ENCODE measurements around the gene UNC13A.

The UNC13A gene

GRCh38 chr19:17626456-17627015 is 61.6 kb downstream of the UNC13A start:
- DNase-seq (ENCODE audit: low read depth in 2 of 2): no peak

- DNase-seq (ENCODE audit: low read depth in 2 of 2): no peak
Observed at GRCh38 chr19:17625980-17626379, 62.2 kb downstream of the UNC13A start.

- DNase-seq (ENCODE audit: low read depth in 2 of 2): no peak
Observed at GRCh38 chr19:17625043-17625442, 63.1 kb downstream of the UNC13A start.

DNA sequence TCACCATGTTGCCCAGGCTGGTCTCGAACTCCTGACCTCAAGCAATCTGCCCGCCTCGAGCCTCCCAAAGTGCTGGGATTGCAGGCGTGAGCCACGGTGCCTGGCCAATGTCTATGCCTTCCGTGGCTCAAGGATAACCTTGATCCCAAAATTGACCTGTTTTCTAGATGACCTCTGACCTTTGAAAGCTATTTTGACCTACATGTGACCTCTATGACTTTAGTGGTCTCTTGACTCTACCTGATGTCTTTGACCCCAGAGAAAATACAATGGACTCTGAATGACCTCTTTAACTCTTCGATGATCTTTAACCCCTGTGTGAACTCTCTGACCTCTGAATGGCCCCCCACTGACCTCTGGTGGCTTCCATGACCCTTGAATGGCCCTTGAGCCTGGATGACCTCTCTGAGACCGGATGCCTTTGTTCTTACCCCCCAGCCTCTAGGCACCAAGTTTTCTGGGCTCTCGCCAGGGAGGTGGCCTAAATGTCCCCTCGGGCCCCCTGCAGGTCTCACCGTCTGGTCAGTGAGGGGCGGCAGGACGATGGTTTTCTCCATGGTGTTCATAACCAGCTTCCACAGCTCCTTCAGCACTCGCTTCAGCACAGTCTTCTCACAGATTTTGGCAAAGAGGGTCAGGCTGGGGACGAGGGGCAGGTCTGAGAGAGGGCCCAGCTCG is 63.7 kb downstream of the UNC13A start:
- no peak for DNase-seq (ENCODE audit: low read depth in 2 of 2)

DNA sequence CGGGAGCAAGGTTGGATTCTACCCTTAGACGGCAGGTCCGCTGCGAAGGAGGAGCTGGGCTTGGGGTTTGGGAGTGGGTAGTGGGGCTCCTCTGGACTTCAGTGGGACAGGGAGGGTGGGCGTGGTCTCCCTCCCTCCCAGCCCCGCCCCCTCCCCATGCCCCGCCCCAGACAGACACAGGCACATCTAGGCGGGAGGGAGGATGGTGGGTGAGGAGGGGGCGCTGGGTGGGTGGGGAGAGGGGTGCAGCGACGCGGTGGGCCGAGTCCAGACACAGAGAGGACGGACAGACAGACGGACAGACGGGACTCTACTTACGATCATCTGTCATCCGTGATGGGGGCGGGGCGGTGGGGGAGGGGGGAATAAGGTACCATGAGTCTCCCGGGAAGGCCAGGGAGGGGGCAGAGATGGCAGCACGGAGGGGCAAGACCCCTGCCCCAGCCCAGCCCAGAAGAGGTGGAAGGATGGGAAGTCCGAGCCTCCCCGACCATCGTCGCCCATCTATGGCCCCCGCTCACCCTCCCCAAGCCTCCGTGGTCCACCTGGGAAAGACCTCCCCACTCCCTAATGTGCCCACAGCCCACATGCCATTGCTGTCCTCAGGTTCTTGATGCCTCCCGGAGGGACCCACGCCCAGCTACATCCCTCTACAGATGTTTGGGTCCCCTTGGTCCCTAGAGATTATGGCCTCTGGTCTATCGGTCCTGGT is 64.8 kb downstream of the UNC13A start:
- DNase-seq (ENCODE audit: low read depth in 2 of 2): no peak

GRCh38 chr19:17620696-17621095 is 67.5 kb downstream of the UNC13A start:
- DNase-seq (ENCODE audit: low read depth in 2 of 2): no peak

DNA sequence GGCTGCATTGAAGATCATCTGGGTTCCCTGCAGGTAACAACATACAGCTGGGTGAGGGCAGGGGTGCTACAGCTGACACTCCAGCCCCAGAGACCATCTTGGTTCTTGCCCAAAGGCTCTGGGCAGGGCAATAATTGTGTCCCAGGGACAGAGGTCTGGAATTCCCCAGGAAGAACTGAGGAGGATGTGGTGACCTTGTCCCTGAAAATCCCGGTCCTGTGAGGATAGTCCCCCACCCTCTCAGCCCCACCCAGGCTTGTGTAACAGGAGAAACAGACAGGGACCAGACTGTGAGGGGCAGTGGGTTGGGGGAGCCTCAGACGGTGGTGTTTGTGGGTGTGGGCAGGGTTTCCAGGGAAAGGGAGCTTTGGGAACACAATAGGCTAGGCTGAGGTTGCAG is 69.2 kb downstream of the UNC13A start:
- DNase-seq (ENCODE audit: low read depth in 2 of 2): no peak

GRCh38 chr19:17618281-17618903 is 69.8 kb downstream of the UNC13A start:
- DNase-seq (ENCODE audit: low read depth in 2 of 2): no peak

- DNase-seq (ENCODE audit: low read depth in 2 of 2): no peak
Observed at GRCh38 chr19:17617807-17618192, 70.4 kb downstream of the UNC13A start.

DNA sequence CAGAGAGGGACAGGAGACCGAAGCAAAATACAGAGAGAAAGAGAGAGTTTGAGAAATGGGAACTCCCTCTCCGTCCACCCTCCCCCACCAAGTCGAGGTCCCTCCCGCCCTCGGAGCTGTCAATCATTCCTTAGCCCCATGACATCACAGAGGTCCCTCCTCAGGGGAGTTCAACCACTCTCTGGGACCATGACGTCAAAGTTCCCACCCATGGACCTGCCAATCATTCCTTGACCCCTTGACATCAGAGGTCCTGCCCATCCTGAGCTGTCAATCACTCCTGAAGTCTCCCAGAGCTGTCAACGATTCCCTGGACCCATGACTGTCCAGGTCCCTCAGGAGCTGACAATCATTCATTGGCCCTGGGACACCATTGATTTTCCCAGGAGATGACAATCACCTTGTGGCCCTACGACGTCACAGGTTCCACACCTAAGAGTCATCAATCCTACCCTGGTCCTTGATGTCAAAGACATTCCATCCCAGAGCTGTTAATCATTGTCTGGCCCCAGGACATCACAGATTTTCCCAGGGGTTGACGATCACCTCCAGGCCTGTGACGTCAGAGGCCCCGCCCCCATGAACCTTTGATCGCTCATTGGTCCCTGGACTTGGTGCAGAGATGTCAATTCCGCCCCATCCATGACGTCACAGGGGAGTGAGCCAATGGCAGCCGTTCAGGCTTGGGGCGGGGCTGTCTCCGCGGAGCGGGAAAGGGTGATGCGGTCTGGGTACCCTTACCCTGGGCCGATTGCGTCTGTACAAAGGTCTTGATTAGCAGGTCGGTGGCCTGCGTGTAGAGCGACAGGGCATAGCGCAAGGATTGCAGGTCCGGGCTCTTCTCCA is 71.0 kb downstream of the UNC13A start:
- DNase-seq (ENCODE audit: low read depth in 2 of 2): no peak

- no peak for DNase-seq (ENCODE audit: low read depth in 2 of 2)
Observed at GRCh38 chr19:17616686-17616960, 71.5 kb downstream of the UNC13A start.

DNA sequence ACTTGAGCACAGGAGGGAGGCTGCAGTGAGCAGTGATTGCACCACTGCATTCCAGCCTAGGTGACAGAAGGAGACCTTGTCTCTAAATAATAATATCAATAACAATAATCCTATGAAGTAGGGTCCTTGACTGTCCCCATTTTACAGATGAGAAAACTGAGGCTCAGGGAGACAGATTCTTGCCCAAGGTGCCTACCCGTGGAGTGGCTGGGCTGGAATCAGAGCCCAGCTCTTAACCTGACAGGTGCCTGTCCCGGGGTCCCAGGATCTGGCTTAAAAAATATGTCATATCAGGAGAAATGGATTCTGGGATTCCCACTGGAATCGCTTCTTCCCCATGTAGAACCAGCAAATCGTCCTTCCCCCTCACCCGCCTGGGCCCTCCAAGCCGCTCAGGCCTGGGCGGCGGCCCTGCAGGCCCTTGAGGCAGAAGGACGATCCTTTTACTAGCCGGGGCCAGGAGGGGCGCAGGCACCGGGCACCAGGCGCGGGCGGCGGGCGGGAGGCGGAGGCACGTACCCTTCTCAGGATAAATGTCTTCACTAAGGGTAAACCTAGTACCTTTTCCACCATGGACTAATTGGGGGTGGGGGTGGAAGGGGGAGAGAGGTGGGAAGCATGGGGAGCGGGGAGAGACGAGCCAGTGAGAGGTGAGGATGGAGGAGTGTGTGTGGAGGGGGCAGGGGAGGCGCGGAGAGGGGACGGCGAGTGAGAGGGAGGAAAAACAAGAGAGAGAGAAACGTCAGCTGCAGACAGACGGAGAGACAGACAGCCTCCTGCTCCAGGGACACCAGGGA is 72.1 kb downstream of the UNC13A start:
- no peak for DNase-seq (ENCODE audit: low read depth in 2 of 2)

DNA sequence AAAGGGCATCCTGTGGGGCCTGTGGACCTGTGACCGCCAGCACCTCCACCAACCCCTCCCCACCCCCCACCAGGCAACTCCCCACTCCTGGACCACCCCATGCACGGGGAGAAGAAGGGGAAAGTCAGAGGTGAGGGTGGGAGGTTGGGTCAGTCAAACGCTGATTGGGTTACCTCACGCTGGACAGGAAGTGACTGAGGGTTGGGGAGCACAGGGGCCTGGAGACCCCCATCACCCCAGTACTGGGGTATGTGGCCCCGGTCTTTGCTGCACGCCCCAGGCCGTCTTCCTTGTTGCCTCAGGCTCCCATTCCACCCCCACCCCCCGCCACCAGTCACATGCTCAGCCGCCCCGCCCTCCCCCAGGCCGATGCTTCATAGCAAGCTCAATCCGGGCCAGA is 73.7 kb downstream of the UNC13A start:
- no peak for DNase-seq (ENCODE audit: low read depth in 2 of 2)

- no peak for DNase-seq (ENCODE audit: low read depth in 2 of 2)
Observed at GRCh38 chr19:17611462-17612244, 76.5 kb downstream of the UNC13A start.

DNA sequence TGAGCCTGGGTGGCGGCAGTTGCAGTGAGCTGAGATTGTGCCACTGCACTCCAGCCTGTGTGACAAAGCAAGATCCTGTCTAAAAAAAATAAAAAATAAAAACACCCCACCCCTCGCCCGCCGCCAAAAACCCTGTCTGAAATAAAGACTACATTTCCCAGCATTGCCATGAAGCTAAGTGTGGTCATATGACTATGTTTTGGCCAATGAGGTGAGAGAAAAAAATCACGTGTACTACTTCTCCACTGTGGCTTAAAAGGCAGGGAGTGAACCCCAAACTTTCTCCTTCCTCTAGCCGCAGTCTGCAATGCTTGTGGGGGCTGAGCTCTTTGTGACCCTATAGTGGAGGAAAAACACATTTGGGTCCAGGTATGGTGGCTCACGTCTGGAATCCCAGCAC is 77.8 kb downstream of the UNC13A start:
- DNase-seq (ENCODE audit: low read depth in 2 of 2): no peak

DNA sequence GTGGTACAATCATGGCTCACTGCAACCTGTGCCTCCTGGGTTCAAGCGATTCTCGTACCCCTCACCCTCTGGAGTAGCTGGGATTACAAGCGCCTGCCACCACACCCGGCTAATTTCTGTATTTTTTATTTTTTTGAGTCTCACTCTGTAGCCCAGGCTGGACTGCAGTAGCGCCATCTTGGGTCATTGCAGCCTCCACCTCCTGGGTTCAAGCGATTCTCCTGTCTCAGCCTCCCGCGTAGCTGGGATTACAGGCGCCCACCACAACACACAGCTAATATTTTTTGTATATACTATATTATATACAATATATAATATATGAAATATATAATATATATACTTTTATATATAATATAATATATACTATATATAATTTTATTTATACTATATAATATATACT is 80.2 kb downstream of the UNC13A start:
- no peak for DNase-seq (ENCODE audit: low read depth in 2 of 2)

DNA sequence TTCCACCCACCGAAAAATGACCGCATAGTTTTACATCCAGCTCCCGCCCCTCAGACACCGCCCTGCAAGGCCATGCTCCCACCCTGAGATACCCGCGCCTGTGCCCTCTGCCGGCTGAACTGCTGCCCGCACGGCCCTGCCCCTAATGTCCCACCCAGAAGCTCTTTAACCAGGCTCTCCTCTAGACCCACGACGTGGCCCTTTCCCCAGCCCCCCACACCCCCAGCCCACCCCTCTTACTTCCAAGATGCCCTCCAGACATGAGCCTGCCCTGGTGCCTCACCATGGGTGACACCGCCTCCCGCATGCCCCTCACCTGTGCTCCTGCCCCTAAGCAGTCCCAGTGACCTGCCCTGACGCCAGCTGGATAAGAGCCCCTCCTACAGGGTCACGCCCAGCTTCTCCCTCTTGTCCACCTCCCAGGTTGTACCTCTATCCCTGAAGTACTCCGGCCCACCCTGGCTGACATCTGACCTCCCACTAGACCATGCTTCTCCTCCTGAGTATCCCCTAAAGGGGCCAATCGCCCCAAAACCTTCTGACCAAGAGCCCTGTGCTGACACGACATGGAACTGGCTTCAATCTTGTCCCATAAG is 81.5 kb downstream of the UNC13A start:
- no peak for DNase-seq (ENCODE audit: low read depth in 2 of 2)

DNA sequence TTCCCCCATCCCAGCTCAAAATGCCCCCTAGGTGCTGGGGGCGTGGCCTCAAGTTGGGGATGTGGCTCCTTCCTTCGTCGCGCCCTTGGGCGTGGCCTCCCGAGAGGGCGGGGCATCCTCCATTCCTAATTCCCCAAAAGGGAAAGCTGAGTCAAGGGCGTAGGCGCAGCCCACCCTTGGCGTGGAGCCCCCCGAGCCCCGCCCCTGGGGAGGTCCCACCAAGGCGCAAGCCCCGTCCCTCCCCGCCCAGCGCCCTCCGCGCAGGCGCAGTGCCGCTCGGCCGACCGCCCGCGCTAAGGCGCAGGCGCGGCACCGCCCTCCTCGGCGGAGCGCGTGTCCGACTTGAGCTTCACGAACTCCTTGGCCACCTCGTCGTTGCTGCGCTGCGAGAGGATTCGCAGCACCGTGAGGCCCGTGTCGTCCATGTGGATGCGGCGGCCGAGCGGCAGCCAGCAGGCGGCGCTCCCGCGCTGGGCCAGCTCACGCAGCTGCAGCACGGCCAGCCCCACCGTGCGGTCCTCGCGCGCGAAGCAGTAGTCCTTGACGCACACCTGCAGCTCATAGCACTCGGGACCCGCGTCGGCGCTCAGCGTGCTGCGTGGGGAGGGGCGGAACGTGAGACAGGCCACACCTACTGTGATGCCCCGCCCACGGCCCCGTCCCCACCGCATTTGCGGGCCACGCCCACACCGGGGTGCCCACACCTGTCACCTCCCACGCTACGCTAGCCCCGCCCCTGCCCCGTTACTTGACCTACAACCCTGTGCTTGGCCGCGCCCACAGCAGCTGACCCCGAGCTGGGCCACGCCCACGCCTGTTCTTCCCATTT is 82.2 kb downstream of the UNC13A start:
- DNase-seq (ENCODE audit: low read depth in 2 of 2): peak; percentile 49 to 75

GRCh38 chr19:17605117-17605516 is 83.0 kb downstream of the UNC13A start:
- DNase-seq (ENCODE audit: low read depth in 2 of 2): no peak

Measured in stimulated activated CD4-positive, alpha-beta T cell treated with anti-CD3 and anti-CD28 coated beads, Interleukin-12 subunit alpha, Interleukin-12 subunit beta, amount 100 ng/mL, for 24 hours (primary cell).